ENCODE measurements around the gene NDST1.

DNA sequence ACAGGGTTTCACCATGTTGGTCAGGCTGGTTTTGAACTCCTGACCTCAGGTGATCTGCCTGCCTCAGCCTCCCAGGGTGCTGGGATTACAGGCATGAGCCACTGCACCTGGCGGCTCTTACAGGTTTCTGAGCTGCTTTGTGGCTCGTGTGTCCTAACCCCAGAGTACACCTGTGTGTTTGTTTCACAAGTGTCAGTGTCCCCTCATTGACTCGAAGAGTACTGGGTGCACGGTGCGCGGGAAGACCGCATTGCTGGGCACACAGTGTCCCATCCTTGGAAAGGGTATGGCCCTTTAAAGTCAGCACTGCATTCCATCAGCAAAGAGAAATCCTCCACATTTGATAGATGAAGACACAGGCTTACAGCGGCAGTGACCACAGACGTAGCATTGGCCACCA lies 23.8 kb downstream of the NDST1 start:
- TF ChIP-seq, protein P1, sequence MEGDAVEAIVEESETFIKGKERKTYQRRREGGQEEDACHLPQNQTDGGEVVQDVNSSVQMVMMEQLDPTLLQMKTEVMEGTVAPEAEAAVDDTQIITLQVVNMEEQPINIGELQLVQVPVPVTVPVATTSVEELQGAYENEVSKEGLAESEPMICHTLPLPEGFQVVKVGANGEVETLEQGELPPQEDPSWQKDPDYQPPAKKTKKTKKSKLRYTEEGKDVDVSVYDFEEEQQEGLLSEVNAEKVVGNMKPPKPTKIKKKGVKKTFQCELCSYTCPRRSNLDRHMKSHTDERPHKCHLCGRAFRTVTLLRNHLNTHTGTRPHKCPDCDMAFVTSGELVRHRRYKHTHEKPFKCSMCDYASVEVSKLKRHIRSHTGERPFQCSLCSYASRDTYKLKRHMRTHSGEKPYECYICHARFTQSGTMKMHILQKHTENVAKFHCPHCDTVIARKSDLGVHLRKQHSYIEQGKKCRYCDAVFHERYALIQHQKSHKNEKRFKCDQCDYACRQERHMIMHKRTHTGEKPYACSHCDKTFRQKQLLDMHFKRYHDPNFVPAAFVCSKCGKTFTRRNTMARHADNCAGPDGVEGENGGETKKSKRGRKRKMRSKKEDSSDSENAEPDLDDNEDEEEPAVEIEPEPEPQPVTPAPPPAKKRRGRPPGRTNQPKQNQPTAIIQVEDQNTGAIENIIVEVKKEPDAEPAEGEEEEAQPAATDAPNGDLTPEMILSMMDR (conservative IDR thresholded peaks at IDR 0.05; ENCODE audit: low read depth, low read length), result no peak
- no peak for TF ChIP-seq EZH2phosphoT487 (IDR thresholded peaks at IDR 0.05; ENCODE audit: borderline replicate concordance, low read length)
- no peak for TF ChIP-seq EZH2 (IDR thresholded peaks at IDR 0.05; ENCODE audit: low read length, unreplicated experiment)
